HEK293 (cell line): ENCODE data around the gene UGT1A1.

Experiments
- CTCF ChIA-PET: fragments of 350-600 bp; formaldehyde crosslinking; extraction: SDS; loops from one replicate; lab custom pipeline; 2021; ENCODE audit warnings: antibody characterized with exemption; lab: Yijun Ruan, JAX
- POLR2A ChIA-PET: fragments of 300-600 bp; formaldehyde crosslinking; extraction: SDS; loops from one replicate; lab custom pipeline; 2020; ENCODE audit warnings: antibody characterized with exemption, inconsistent platforms; lab: Yijun Ruan, JAX
- H3K27ac ChIP-seq: fragments of 200-500 bp; sonication (Bioruptor generic); 2 replicates; pipeline ENCODE4 v1.5.1; 2014; ENCODE audit warnings: low read depth, low read length, control low read depth, inconsistent platforms; ENCODE audit errors: extremely low read depth
- H3K36me3 ChIP-seq, 2 experiments: fragments of 200-500 bp in 1 of 2; sonication (Bioruptor generic) in 1 of 2; 1 replicate in 1 of 2; 2 replicates in 1 of 2; pipeline ENCODE4 v1.5.1; 2014 to 2017; ENCODE audit warnings: inconsistent platforms in 2 of 2, low read length in 2 of 2; ENCODE audit not compliant: control insufficient read depth in 2 of 2, insufficient read depth in 1 of 2
- H3K4me1 ChIP-seq: fragments of 200-500 bp; sonication (Bioruptor generic); 2 replicates; pipeline ENCODE4 v1.5.1; 2014; ENCODE audit warnings: mild to moderate bottlenecking, low read length, inconsistent platforms; ENCODE audit not compliant: control insufficient read depth, insufficient read depth
- H3K4me3 ChIP-seq: 2 replicates; pipeline ENCODE4 v1.5.1; 2011; ENCODE audit warnings: low read depth, mild to moderate bottlenecking, control low read depth, low read length, moderate library complexity
- H3K9me3 ChIP-seq: fragments of 200-500 bp; sonication (Bioruptor generic); 2 replicates; pipeline ENCODE4 v1.5.1; 2014; ENCODE audit warnings: low read depth, low read length, inconsistent platforms; ENCODE audit not compliant: control insufficient read depth, insufficient read depth
- KLF8 ChIP-seq: fragments of 450-650 bp; formaldehyde crosslinking; IDR thresholded peaks from 2 replicates; pipeline ENCODE4 v1.5.1; 2016; ENCODE audit warnings: missing biosample characterization, missing genetic modification characterization
- PRDM1 ChIP-seq: fragments of 450-650 bp; formaldehyde crosslinking; IDR thresholded peaks from 2 replicates; pipeline ENCODE4; 2016; ENCODE audit warnings: missing biosample characterization, missing genetic modification characterization
- TRIM28 ChIP-seq: IDR thresholded peaks from 2 replicates; pipeline ENCODE4 v1.6.1; 2011; ENCODE audit warnings: low read length, control low read depth, borderline replicate concordance
- YY2 ChIP-seq: fragments of 450-650 bp; formaldehyde crosslinking; IDR thresholded peaks from 2 replicates; pipeline ENCODE4 v1.5.1; 2016; ENCODE audit warnings: missing biosample characterization, missing genetic modification characterization
- ZNF324 ChIP-seq: fragments of 450-650 bp; formaldehyde crosslinking; IDR thresholded peaks from 2 replicates; pipeline ENCODE4 v1.5.1; 2016; ENCODE audit warnings: missing biosample characterization, missing genetic modification characterization
- ZNF341 ChIP-seq: fragments of 450-650 bp; formaldehyde crosslinking; IDR thresholded peaks from 2 replicates; pipeline ENCODE4; 2016; ENCODE audit warnings: low read depth, missing biosample characterization, missing genetic modification characterization
- ZNF404 ChIP-seq: fragments of 450-650 bp; formaldehyde crosslinking; IDR thresholded peaks from 2 replicates; pipeline ENCODE4 v1.5.1; 2017; ENCODE audit warnings: missing biosample characterization, missing genetic modification characterization
- ZNF416 ChIP-seq: fragments of 450-650 bp; formaldehyde crosslinking; IDR thresholded peaks from 2 replicates; pipeline ENCODE4 v1.5.1; 2016; ENCODE audit warnings: missing biosample characterization, missing genetic modification characterization
- ZNF529 ChIP-seq: fragments of 450-650 bp; formaldehyde crosslinking; IDR thresholded peaks from 2 replicates; pipeline ENCODE4 v1.5.1; 2017; ENCODE audit warnings: missing genetic modification characterization, missing biosample characterization; ENCODE audit not compliant: insufficient replicate concordance
- ZNF558 ChIP-seq: fragments of 450-650 bp; formaldehyde crosslinking; IDR thresholded peaks from 2 replicates; pipeline ENCODE4 v1.5.1; 2016; ENCODE audit warnings: missing biosample characterization, missing genetic modification characterization
- ZNF692 ChIP-seq: fragments of 450-650 bp; formaldehyde crosslinking; IDR thresholded peaks from 2 replicates; pipeline ENCODE4 v1.5.1; 2016; ENCODE audit warnings: missing biosample characterization, missing genetic modification characterization
- ZNF791 ChIP-seq: fragments of 450-650 bp; formaldehyde crosslinking; IDR thresholded peaks from 2 replicates; pipeline ENCODE4 v1.5.1; 2016; ENCODE audit warnings: missing biosample characterization, missing genetic modification characterization
- TF ChIP-seq, protein P1 (sequence below): fragments of 450-650 bp; formaldehyde crosslinking; IDR thresholded peaks from 2 replicates; pipeline ENCODE4 v1.5.1; 2016; ENCODE audit warnings: missing biosample characterization, missing genetic modification characterization, borderline replicate concordance
- TF ChIP-seq, protein P2 (sequence below): fragments of 450-650 bp; formaldehyde crosslinking; IDR thresholded peaks from 2 replicates; pipeline ENCODE4 v1.5.1; 2017; ENCODE audit warnings: missing biosample characterization, mild to moderate bottlenecking, missing genetic modification characterization, moderate library complexity
- TF ChIP-seq, protein P3 (sequence below): fragments of 450-650 bp; formaldehyde crosslinking; IDR thresholded peaks from 2 replicates; pipeline ENCODE4 v1.5.1; 2016; ENCODE audit warnings: missing biosample characterization, missing genetic modification characterization
- TF ChIP-seq, protein P4 (sequence below): fragments of 450-650 bp; formaldehyde crosslinking; IDR thresholded peaks from 2 replicates; pipeline ENCODE4 v1.5.1; 2016; ENCODE audit warnings: missing biosample characterization, missing genetic modification characterization

UGT1A1 gene

GRCh38 chr2:233740870-233741269, 19.2 kb upstream of the UGT1A1 start:
- ChIA-PET POLR2A (no interaction called here), CTCF (no interaction called here)
- no peaks in the 10 kb centered on the region for H3K36me3 ChIP-seq
- no peaks in the 10 kb centered on the region for H3K4me1 ChIP-seq
- H3K27ac ChIP-seq: no peak overlapping the region
- H3K9me3 ChIP-seq: no peaks in the 10 kb centered on the region
- no peak overlapping the region for H3K4me3 ChIP-seq
- TF ChIP-seq PRDM1 (tag by site-specific recombination) (no peak), ZNF558 (no peak), KLF8 (tag by site-specific recombination) (no peak), ZNF404 (no peak), ZNF692 (no peak), TRIM28 (no peak), ZNF341 (tag by site-specific recombination) (no peak), ZNF324 (tag by site-specific recombination) (no peak)

- no peaks in the 10 kb centered on the region for H3K36me3 ChIP-seq
- no peak overlapping the region for H3K27ac ChIP-seq
- TF ChIP-seq, protein P1, sequence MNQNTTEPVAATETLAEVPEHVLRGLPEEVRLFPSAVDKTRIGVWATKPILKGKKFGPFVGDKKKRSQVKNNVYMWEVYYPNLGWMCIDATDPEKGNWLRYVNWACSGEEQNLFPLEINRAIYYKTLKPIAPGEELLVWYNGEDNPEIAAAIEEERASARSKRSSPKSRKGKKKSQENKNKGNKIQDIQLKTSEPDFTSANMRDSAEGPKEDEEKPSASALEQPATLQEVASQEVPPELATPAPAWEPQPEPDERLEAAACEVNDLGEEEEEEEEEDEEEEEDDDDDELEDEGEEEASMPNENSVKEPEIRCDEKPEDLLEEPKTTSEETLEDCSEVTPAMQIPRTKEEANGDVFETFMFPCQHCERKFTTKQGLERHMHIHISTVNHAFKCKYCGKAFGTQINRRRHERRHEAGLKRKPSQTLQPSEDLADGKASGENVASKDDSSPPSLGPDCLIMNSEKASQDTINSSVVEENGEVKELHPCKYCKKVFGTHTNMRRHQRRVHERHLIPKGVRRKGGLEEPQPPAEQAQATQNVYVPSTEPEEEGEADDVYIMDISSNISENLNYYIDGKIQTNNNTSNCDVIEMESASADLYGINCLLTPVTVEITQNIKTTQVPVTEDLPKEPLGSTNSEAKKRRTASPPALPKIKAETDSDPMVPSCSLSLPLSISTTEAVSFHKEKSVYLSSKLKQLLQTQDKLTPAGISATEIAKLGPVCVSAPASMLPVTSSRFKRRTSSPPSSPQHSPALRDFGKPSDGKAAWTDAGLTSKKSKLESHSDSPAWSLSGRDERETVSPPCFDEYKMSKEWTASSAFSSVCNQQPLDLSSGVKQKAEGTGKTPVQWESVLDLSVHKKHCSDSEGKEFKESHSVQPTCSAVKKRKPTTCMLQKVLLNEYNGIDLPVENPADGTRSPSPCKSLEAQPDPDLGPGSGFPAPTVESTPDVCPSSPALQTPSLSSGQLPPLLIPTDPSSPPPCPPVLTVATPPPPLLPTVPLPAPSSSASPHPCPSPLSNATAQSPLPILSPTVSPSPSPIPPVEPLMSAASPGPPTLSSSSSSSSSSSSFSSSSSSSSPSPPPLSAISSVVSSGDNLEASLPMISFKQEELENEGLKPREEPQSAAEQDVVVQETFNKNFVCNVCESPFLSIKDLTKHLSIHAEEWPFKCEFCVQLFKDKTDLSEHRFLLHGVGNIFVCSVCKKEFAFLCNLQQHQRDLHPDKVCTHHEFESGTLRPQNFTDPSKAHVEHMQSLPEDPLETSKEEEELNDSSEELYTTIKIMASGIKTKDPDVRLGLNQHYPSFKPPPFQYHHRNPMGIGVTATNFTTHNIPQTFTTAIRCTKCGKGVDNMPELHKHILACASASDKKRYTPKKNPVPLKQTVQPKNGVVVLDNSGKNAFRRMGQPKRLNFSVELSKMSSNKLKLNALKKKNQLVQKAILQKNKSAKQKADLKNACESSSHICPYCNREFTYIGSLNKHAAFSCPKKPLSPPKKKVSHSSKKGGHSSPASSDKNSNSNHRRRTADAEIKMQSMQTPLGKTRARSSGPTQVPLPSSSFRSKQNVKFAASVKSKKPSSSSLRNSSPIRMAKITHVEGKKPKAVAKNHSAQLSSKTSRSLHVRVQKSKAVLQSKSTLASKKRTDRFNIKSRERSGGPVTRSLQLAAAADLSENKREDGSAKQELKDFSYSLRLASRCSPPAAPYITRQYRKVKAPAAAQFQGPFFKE (tag by site-specific recombination): no peak
- TF ChIP-seq, protein P2, sequence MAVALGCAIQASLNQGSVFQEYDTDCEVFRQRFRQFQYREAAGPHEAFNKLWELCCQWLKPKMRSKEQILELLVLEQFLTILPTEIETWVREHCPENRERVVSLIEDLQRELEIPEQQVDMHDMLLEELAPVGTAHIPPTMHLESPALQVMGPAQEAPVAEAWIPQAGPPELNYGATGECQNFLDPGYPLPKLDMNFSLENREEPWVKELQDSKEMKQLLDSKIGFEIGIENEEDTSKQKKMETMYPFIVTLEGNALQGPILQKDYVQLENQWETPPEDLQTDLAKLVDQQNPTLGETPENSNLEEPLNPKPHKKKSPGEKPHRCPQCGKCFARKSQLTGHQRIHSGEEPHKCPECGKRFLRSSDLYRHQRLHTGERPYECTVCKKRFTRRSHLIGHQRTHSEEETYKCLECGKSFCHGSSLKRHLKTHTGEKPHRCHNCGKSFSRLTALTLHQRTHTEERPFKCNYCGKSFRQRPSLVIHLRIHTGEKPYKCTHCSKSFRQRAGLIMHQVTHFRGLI: no peak
- TF ChIP-seq ZNF416 (tag by site-specific recombination) (no peak), ZNF529 (tag by site-specific recombination) (no peak), ZNF791 (tag by site-specific recombination) (no peak), YY2 (no peak)
- TF ChIP-seq, protein P3, sequence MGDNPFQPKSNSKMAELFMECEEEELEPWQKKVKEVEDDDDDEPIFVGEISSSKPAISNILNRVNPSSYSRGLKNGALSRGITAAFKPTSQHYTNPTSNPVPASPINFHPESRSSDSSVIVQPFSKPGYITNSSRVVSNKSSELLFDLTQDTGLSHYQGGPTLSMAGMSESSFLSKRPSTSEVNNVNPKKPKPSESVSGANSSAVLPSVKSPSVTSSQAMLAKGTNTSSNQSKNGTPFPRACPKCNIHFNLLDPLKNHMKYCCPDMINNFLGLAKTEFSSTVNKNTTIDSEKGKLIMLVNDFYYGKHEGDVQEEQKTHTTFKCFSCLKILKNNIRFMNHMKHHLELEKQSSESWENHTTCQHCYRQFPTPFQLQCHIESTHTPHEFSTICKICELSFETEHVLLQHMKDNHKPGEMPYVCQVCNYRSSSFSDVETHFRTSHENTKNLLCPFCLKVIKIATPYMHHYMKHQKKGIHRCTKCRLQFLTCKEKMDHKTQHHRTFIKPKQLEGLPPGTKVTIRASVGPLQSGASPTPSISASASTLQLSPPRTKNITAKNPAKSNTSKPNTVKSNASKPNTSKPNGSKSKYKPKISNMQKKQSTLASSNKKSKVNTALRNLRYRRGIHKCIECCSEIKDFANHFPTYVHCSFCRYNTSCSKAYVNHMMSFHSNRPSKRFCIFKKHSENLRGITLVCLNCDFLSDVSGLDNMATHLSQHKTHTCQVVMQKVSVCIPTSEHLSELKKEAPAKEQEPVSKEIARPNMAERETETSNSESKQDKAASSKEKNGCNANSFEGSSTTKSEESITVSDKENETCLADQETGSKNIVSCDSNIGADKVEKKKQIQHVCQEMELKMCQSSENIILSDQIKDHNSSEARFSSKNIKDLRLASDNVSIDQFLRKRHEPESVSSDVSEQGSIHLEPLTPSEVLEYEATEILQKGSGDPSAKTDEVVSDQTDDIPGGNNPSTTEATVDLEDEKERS (tag by site-specific recombination): no peak
- TF ChIP-seq, protein P4, sequence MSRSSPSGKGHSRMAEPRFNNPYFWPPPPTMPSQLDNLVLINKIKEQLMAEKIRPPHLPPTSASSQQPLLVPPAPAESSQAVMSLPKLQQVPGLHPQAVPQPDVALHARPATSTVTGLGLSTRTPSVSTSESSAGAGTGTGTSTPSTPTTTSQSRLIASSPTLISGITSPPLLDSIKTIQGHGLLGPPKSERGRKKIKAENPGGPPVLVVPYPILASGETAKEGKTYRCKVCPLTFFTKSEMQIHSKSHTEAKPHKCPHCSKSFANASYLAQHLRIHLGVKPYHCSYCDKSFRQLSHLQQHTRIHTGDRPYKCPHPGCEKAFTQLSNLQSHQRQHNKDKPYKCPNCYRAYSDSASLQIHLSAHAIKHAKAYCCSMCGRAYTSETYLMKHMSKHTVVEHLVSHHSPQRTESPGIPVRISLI: no peak
- H3K4me1 ChIP-seq: no peaks in the 10 kb centered on the region
- no peak overlapping the region for H3K4me3 ChIP-seq
- ChIA-PET CTCF (no interaction called here), POLR2A (no interaction called here)
- H3K9me3 ChIP-seq: no peaks in the 10 kb centered on the region
Measured at GRCh38 chr2:233743464-233744259, 16.4 kb upstream of the UGT1A1 start.
